ENCODE measurements around the gene FXR2.
A peak's percentile ranks its signal among the peaks of the same experiment; 100 is the strongest.

FXR2 gene

DNA sequence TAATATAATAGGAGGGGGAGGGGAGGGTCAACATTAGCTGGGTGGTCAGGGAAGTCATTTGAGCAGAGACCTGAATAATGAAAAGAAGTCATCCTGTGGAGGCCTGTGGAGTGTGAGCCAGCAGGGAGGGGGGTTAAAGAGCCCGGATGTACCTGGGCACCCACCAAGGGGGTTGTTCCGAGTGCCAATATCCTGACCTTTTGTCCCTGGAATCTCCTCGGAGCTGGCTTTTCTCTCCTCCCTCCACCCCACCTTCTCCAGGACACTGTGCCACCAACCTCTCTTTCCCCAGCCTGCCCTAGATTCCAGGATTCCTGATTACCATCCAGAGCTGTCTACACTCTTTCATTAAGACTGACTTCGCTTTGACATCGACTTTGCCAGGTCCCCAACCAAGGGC is 21.5 kb upstream of the FXR2 start:
- H3K4me3 ChIP-seq (ENCODE audit: low read depth, low read length) = no peak overlapping the region
- TF ChIP-seq, protein P1, sequence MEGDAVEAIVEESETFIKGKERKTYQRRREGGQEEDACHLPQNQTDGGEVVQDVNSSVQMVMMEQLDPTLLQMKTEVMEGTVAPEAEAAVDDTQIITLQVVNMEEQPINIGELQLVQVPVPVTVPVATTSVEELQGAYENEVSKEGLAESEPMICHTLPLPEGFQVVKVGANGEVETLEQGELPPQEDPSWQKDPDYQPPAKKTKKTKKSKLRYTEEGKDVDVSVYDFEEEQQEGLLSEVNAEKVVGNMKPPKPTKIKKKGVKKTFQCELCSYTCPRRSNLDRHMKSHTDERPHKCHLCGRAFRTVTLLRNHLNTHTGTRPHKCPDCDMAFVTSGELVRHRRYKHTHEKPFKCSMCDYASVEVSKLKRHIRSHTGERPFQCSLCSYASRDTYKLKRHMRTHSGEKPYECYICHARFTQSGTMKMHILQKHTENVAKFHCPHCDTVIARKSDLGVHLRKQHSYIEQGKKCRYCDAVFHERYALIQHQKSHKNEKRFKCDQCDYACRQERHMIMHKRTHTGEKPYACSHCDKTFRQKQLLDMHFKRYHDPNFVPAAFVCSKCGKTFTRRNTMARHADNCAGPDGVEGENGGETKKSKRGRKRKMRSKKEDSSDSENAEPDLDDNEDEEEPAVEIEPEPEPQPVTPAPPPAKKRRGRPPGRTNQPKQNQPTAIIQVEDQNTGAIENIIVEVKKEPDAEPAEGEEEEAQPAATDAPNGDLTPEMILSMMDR (IDR thresholded peaks at IDR 0.05; ENCODE audit: borderline replicate concordance, insufficient read depth, low read depth, low read length) = no peak

DNA sequence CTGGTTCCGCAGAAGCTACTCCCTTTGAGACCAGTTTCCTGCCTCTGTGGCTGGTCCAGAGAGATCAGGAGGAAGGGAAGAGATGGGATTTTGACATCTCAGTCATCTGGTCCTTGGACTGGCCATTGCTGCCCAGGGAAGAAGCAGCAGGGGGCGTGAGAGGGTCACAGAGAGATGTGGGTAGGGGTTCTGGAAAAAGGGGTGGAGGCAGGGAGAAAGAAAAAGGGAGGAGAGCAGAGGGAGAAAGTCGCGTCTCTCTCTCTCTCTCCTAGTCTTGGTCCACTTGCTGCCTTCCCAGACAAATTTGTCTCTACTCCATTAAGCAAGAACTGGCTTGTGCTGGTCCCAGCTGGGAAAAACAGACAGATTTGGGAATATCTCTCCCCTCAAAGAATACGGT is 19.7 kb upstream of the FXR2 start:
- no peak overlapping the region for H3K4me3 ChIP-seq (ENCODE audit: low read depth, low read length)
- TF ChIP-seq, protein P1 (IDR thresholded peaks at IDR 0.05; ENCODE audit: borderline replicate concordance, insufficient read depth, low read depth, low read length) = peak; percentile 38; the same call in 1 of the 2 replicates

DNA sequence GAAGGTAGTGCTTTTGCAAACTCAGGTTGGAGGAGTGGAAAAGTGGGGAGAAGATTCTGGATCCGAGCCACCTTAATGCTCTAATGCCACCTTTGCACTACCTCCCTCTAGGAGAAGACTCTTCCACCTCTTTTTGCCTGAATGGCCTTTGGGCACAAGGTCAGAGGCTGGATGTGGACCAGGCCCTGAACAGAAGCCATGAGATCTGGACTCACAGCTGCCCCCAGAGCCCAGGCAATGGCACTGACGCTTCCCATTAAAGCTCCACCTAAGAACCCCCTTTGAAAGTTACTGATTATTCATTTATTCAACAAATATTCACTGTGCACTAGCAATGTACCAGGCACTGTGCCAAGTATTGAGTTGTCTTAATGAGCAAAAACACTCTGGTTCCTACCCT is 18.4 kb upstream of the FXR2 start:
- no peak overlapping the region for H3K4me3 ChIP-seq (ENCODE audit: low read depth, low read length)
- TF ChIP-seq, protein P1 (IDR thresholded peaks at IDR 0.05; ENCODE audit: borderline replicate concordance, insufficient read depth, low read depth, low read length) = 0 out of 2 replicates have a peak, but pooled peaks have one; percentile 1

- no peak overlapping the region for H3K4me3 ChIP-seq (ENCODE audit: low read depth, low read length)
- TF ChIP-seq, protein P1 (IDR thresholded peaks at IDR 0.05; ENCODE audit: borderline replicate concordance, insufficient read depth, low read depth, low read length) = peak; percentile 54; the same call in 1 of the 2 replicates
Observed at GRCh38 chr17:7632492-7632894, 17.8 kb upstream of the FXR2 start.

GRCh38 chr17:7631398-7632380 is 17.0 kb upstream of the FXR2 start:
- TF ChIP-seq, protein P1 (IDR thresholded peaks at IDR 0.05; ENCODE audit: borderline replicate concordance, insufficient read depth, low read depth, low read length) = no peak
- no peak overlapping the region for H3K4me3 ChIP-seq (ENCODE audit: low read depth, low read length)

GRCh38 chr17:7629939-7630571 is 15.4 kb upstream of the FXR2 start, which contains the start of gene SHBG:
Gene SHBG (plus strand): TSS chr17:7630135. CDS start chr17:7630173, 38 bp downstream.
- TF ChIP-seq, protein P1 (IDR thresholded peaks at IDR 0.05; ENCODE audit: borderline replicate concordance, insufficient read depth, low read depth, low read length) = no peak
- no peak within 1 kb of the TSS for H3K4me3 ChIP-seq (ENCODE audit: low read depth, low read length)
